Brain microvascular endothelial cell (primary cell): ENCODE measurements around the gene GNA15.

Experiments used
- DNase-seq: peaks from one replicate; pipeline ENCODE4 v3.0.0-alpha.2; 2020
- H3K27ac ChIP-seq: fragments of 250-450 bp; sonication (Bioruptor Pico); 2 replicates; pipeline ENCODE4 v1.5.1; 2020; ENCODE audit warnings: mild to moderate bottlenecking, moderate library complexity
- H3K27me3 ChIP-seq: fragments of 250-450 bp; sonication (Bioruptor Pico); replicated peaks from 2 replicates; pipeline ENCODE4 v1.5.1; 2020; ENCODE audit warnings: mild to moderate bottlenecking
- H3K36me3 ChIP-seq: fragments of 250-450 bp; sonication (Bioruptor Pico); replicated peaks from 2 replicates; pipeline ENCODE4 v1.5.1; 2020; ENCODE audit warnings: mild to moderate bottlenecking
- H3K4me3 ChIP-seq: 2 replicates; pipeline ENCODE4 v1.5.1; 2011; ENCODE audit warnings: low read depth, mild to moderate bottlenecking, control low read depth, low read length, moderate library complexity
- CTCF ChIP-seq: IDR thresholded peaks from 2 replicates; pipeline ENCODE4 v1.5.1; 2011; ENCODE audit warnings: low read depth, mild to moderate bottlenecking, moderate library complexity, low read length, control low read depth, inconsistent platforms; ENCODE audit errors: missing control alignments
- in situ Hi-C: cut with HindIII; loops from 2 replicates; pipeline ENCODE4 v1.10.0; 2017; ENCODE audit warnings: low sequenced_read_pairs, low pct_ligation_motif_present

The GNA15 gene

GRCh38 chr19:3145909-3146676, 10.3 kb downstream of the GNA15 start:
- in situ Hi-C loops: no loop called here
- DNase-seq: no peak
- H3K27ac ChIP-seq: no peak overlapping the region

GRCh38 chr19:3146677-3147100, 10.9 kb downstream of the GNA15 start:
- H3K27ac ChIP-seq: no peak overlapping the region
- in situ Hi-C loops: no loop called here

More at GRCh38 chr19:3145909-3146676, 10.3 kb downstream of the GNA15 start:
- no peaks in the 10 kb centered on the region for H3K36me3 ChIP-seq
- H3K4me3 ChIP-seq: no peak overlapping the region
- TF ChIP-seq CTCF: no peak
- no peaks in the 10 kb centered on the region for H3K27me3 ChIP-seq

GRCh38 chr19:3148503-3148902, 12.7 kb downstream of the GNA15 start:
- in situ Hi-C loops: no loop called here
- DNase-seq: no peak
- H3K27me3 ChIP-seq: no peaks in the 10 kb centered on the region

More at GRCh38 chr19:3146677-3147100, 10.9 kb downstream of the GNA15 start:
- H3K36me3 ChIP-seq: no peaks in the 10 kb centered on the region
- H3K27me3 ChIP-seq: no peaks in the 10 kb centered on the region
- H3K4me3 ChIP-seq: no peak overlapping the region
- DNase-seq: no peak
- TF ChIP-seq CTCF: peak; percentile 92

GRCh38 chr19:3149089-3149488, 13.3 kb downstream of the GNA15 start:
- no peak for TF ChIP-seq CTCF
- in situ Hi-C loops: no loop called here
- H3K4me3 ChIP-seq: no peak overlapping the region
- H3K27ac ChIP-seq: no peak overlapping the region
- no peaks in the 10 kb centered on the region for H3K27me3 ChIP-seq
- H3K36me3 ChIP-seq: no peaks in the 10 kb centered on the region
- DNase-seq: no peak

More at GRCh38 chr19:3148503-3148902, 12.7 kb downstream of the GNA15 start:
- TF ChIP-seq CTCF: no peak
- H3K27ac ChIP-seq: no peak overlapping the region
- no peaks in the 10 kb centered on the region for H3K36me3 ChIP-seq
- H3K4me3 ChIP-seq: no peak overlapping the region

- no peak for DNase-seq
Observed at GRCh38 chr19:3149526-3150505, 14.0 kb downstream of the GNA15 start.

More at GRCh38 chr19:3149526-3150505, 14.0 kb downstream of the GNA15 start:
- in situ Hi-C loops: no loop called here
- Histone ChIP-seq H3K36me3 (no peaks in the 10 kb centered on the region), H3K4me3 (no peak overlapping the region), H3K27me3 (no peaks in the 10 kb centered on the region), H3K27ac (no peak overlapping the region)
- no peak for TF ChIP-seq CTCF
